Measurements from ENCODE around the gene TSEN34.
"Not testable (repeated sequence)": the region's sequence is repeated elsewhere in the genome, so short reads cannot be mapped to it uniquely, and the experiment has no call there.

TSEN34 gene

DNA sequence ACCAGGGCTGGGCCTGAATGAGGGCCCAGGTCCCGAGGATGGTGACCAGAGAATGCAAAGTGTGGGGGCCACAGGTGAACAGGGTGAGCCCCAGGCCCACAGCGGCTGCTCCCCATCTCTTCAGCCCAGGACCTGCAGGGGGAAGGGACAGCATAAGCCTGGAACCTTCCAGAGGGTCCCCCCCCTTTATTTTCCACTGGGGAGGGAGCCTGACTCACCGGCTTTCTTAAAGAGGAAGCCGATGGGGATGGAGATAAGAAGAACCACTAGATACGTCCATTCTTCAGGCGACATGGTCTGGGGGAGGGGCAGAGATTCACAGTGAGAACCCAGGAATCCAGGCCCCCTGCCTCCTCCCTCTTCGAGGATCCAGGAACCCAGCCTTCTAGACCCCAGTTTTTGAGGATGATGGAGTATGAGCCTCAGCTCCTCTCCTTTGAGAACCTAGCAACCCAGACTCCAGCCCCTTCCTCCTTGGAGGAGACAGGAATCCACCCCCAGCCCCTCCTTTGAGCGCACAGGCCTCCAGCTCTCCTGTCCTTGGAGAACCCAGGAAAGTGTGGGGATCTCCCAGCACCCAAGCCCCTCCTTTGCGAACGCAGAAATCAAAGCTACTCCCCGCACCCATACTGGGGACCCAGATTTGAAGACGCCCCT is 2.8 kb upstream of the TSEN34 start:
- DNase-seq (ENCODE audit: low spot score) = no peak

DNA sequence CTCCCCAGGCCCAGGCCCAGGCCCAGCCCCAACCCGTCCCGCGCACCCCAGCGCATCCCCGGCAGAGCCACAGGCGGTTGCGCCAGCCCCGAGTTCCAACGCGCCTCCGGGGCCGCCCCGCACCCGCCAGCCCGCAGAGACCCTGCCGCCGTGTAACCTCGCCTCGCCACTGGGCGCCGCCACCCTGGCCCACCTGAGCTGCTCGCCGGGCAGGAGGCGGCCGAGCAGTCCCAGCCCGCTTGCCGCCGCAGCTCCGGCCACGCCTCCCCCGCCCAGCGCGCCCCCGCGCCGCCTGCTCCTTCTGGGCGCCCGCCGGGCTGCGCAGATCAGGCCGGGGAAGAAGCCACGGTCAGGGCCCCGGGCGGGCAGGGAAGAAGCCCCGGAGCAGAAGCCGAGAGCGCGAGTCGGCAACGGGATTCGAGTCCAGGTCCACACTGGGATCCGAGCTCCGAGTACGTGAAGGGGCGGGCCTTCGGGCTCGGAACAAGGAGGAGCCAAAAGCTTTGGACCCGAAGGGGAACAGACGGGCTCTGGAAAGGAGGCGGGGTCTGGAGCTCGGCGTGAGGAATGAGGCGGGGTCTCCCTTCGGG is 1.9 kb upstream of the TSEN34 start, which contains the start of gene MBOAT7:
Gene MBOAT7, minus strand, starts transcription at position 436 of the 590 bp plus-strand sequence. CDS start 1,072 bp downstream, outside the sequence.
- DNase-seq (ENCODE audit: low spot score) = no peak

DNA sequence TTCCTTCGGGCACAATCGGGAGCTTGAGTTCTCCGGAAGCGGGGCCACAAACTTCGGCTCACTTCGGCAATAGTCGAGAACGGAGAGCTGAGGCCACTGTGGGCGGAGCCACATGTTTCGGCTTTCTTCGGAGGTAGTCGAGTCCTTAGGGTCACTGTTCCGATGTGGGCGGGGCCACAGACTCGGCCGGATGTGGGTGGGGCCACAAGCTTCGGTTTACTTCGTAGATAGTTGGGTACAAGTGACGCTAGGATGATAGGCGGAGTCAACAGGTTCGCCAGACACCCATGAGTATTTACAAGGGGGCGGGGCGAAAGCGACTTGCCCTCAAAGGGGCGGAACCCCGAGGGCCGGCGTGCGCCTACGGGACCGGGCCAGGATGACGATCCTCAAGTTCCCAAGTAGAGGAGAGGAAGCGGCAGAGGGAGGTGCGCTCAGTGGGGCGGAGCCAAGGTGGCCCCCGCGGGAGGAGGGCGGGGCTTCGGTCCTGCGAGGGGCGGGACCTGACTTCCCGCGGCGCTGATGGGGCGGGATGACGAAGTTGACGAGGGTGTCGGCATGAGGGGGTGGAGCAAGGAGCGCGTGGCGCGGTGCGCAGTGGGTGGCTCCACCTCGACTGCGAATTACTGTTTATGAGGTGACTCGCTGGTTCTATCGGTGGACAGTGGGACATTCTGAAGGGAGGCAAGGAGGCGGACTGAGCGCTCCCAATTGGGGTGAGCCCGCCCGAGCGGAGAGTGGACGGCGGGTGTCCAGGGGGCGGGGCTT is 1.2 kb upstream of the TSEN34 start:
- DNase-seq (ENCODE audit: low spot score) = peak; percentile 100

DNA sequence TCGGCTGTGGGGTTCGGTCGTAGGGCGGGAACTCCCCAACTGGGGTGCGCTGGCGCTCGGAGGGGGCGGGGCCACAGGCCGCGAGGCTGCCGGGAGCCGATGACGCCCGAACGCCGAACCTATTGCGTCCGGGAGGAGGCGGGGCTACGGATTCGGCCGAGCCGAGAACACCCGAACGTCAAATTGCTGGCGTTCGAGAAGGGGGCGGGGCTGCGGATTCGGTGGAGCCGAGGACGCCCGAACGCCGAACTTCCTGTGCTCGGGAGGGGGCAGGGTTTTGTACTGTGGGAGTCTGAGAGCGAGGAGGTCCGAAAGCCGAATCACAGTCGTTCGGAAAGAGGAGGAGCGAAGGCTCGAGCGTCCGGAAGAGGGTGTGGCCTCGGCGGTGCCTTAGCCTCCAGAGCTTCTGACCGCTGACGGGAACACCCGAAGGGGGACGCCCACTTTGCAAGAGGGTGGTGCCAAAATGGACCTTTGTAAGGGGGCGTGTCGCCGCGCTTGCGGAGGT is 551 bp upstream of the TSEN34 start:
- peak; percentile 100 for DNase-seq (ENCODE audit: low spot score)

DNA sequence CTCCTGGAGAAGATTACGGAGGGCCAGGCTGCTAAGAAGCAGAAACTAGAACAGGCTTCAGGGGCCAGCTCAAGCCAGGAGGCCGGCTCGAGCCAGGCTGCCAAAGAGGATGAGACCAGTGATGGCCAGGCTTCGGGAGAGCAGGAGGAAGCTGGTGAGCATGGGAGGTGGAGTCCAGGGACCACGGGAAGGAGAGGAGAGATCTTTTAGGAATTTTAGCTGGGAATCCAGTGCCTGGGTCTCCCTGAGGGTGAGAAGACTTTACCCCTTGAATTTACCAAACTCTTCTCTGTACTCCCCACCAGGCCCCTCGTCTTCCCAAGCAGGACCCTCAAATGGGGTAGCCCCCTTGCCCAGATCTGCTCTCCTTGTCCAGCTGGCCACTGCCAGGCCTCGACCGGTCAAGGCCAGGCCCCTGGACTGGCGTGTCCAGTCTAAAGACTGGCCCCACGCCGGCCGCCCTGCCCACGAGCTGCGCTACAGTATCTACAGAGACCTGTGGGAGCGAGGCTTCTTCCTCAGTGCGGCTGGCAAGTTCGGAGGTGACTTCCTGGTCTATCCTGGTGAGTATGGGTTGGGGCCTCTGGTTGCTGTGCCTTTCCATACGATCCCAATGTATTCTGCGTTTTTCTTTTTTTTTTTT is 824 bp downstream of the TSEN34 start:
- no peak for DNase-seq (ENCODE audit: low spot score)

DNA sequence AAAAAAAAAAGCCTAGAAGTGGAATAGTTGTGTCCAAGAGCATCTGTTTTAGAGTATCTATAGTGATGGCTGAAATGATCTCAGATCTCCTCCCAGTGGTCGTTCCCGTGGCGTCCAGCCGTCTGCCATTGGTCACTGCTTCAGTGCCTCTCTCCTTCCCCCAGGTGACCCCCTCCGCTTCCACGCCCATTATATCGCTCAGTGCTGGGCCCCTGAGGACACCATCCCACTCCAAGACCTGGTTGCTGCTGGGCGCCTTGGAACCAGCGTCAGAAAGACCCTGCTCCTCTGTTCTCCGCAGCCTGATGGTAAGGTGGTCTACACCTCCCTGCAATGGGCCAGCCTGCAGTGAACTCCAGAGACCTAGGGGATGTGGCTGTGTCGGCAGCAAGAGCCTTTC is 1.9 kb downstream of the TSEN34 start:
- no peak for DNase-seq (ENCODE audit: low spot score)

DNA sequence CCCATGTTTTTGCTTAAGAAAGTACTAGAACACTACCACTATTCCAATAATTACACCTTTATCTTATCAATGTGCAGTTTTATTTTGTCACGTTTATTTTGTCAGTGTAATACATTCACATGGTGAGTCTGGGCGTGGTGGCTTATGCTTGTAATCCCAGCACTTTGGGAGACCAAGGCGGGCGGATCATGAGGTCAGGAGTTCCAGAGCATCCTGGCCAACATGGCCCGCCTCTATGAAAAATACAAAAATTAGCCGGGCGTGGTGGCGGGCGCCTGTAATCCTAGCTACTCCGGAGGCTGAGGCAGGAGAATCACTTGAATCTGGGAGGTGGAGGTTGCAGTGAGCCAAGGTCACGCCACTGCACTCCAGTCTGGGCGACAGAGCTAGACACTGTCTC is 3.4 kb downstream of the TSEN34 start:
- DNase-seq (ENCODE audit: low spot score) = not testable (repeated sequence)

DNA sequence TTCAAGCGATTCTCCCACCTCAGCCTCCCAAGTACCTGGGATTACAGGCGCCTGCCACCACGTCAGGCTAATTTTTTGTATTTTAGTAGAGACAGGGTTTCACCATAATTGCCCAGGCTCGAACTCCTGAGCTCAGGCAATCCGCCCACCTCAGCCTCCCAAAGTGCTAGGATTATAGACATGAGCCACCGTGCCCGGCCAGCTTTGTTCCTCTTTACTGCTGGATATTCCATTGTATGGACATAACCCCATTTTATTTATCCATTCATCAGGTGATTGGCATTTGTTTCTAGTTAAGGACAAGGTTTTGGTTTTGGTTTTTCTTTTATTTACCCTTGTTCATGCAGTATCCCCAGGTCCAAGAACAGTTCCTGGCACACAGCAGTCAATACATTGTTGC is 5.4 kb downstream of the TSEN34 start:
- DNase-seq (ENCODE audit: low spot score) = no peak

DNA sequence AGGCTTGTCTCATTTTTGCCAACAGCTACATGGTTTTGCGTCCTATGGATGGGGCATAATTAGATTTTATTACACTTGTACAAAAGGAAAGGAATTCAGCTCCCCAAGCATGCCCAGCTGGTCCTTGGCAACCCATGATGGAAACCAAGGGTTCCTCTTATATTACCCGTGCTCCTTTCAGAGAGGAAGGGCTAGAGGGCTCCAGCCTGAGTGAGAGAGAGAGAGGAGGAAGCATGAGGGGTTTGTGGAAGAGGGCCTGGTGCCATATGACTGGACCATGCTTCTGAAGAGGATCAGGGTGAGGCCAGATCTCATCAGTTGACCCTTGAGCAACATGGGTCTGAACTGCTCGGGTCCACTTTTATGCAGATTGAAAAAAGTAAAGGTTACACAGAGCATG is 6.0 kb downstream of the TSEN34 start:
- DNase-seq (ENCODE audit: low spot score) = no peak

DNA sequence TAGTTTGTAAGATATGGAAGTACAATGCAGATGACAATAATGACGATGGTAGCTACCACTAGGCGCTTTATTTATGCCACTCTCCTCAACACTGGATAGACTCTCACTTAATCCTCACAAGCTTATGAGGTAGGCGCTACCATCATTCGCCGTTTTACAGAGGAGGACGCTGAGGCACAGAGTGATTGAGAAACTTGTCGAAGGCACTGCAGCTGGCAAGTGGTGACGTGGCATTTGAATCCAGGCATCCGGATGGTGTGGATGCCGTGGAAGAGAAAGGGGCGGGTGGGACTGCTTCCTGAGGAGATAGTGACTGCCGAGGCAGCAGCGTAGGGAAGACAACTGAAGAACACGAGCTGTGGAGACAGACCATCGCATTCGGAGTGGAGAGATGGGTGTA is 8.3 kb downstream of the TSEN34 start:
- no peak for DNase-seq (ENCODE audit: low spot score)

DNA sequence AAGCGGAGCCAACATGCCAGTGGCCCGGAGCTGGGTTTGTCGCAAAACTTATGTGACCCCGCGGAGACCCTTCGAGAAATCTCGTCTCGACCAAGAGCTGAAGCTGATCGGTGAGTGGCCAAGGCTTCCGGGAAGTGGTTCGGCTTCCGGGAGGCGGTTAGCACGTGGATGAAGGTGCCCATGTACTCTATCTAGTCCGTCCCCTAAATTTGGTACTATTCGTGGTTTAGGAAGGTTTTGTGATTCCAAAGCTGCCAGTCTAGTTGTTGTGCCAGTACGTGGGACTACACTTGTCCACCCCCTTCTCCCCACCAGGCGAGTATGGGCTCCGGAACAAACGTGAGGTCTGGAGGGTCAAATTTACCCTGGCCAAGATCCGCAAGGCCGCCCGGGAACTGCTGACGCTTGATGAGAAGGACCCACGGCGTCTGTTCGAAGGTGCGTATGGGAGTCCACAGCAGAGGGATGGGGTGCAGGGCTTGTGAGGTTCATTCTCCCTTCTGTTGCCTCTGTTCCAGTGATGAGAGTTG is 10.1 kb downstream of the TSEN34 start:
- no peak for DNase-seq (ENCODE audit: low spot score)

DNA sequence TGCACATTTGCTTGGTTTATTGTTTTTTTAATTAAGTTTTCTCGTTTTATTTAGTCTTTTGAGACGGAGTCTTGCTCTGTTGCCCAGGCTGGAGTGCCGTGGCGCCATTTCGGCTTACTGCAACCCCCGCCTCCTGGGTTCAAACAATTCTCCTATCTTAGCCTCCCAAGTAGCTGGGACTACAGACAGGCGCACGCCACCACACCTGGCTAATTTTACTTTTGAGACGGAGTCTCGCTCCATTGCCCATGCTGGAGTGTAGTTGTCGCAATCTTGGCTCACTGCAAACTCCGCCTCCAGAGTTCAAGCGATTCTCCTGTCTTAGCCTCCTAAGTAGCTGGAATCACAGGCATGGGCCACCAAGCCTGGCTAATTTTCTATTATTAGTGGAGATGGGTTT is 10.9 kb downstream of the TSEN34 start:
- no peak for DNase-seq (ENCODE audit: low spot score)

DNA sequence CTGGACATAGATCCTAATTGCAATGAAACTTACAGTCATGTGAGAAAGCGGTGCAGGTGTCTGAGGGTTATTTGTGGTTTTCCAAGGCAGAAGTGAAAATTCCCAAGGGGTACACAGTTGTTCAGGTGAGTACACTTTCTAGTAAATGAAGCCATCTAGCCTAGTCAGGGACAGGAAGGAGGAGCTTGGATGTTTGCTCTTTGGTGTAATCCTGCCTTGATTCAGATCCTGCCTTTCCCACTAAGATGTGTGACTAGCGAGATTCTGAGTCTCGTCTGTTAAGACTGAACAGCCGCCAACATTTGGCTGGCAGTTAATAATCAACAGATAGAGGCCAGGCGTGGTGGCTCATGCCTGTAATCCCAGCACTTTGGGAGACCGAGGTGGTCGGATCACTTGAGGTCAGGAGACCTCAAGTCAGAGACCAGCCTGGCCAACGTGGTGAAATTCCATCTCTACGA is 12.1 kb downstream of the TSEN34 start:
- DNase-seq (ENCODE audit: low spot score) = no peak

DNA sequence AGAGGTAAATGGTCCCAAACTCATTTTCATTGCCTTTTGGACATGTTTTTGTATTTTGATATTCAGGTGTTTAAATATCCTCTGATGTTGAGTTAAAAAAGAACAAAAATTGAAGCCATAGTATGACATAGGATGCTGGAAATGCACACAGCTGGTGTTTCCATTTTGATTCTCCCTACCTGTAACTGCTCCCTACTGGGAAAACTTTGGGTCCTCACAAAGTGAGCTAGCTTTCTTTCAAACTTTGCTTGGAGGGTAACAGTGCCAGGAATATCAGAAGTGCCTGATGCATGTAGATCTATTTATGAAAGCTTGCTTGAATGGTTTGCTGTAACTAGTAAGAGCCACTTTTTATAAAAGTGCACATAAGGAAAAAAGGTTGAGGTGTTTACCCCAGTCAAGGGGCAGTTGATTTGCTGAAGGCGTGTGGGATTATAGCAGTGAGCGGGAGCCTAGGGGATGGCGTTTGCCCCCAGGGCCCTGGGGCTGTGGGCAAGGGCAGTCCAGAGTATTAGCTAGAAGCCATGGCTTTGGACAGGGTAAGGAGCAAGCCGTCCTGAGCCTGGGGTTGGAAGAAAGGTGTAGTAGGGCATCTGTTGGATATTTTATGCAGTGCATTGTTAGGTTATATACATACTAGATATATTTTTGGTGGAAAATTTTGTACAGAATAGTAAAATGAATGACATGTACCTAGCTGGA is 13.8 kb downstream of the TSEN34 start:
- DNase-seq (ENCODE audit: low spot score) = no peak

DNA sequence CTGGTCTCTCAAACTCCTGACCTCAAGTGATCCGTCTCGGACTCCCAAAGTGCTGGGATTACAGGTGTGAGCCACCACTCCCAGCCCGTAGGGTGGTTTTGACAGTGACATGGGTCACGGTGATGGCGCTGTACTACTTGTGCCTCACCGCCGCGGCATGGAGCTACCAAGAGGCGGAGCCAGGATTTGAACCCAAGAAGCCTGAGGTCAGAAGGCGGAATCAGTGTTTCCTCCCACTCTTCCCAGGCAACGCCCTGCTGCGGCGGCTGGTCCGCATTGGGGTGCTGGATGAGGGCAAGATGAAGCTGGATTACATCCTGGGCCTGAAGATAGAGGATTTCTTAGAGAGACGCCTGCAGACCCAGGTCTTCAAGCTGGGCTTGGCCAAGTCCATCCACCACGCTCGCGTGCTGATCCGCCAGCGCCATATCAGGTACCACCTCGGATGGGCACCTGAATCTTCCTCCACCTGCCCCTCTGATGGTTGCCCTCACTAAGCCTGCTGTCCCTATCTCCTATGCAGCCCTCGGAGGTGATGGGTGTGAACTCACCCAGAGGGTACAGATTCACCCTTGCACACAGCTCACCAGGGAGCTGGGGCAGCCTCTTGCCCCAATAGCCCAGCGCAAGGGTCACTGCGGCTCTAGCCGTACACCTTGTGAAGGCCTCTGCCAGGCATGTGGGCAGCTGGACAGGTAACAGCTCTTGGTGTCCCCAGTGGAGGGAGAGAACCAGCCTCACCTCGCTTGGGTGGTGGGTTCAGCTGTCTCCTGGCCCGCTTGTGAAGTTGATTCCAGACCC is 15.1 kb downstream of the TSEN34 start:
- no peak for DNase-seq (ENCODE audit: low spot score)

DNA sequence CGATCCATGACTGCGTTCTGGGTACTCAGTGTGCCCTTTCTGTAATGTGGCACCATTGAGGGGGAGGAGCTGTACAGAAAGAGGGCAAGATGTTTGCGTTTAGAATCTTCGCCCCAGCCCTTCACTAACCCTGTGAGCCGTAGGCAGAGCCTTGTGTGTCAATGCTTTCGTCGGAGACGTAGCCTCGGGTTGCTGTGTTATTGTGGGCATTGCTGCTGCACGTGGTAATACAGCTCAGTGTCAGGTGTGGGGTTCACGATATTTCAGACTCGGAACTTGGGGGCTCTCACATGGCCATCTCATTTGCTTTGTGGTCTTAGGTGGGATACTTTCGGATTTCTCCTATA is 15.7 kb downstream of the TSEN34 start:
- no peak for DNase-seq (ENCODE audit: low spot score)

DNA sequence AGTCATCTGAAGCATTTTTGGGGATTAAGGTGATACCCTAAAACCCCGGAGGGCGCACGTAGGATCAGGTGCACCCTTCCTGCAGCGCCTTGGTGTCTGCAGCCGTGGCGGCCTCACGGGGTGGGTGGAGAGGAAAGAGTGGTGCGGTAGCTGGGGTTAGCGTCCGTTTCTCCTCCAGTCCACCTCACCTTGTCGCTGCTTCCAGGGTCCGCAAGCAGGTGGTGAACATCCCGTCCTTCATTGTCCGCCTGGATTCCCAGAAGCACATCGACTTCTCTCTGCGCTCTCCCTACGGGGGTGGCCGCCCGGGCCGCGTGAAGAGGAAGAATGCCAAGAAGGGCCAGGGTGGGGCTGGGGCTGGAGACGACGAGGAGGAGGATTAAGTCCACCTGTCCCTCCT is 16.1 kb downstream of the TSEN34 start:
- not testable (repeated sequence) for DNase-seq (ENCODE audit: low spot score)

DNA sequence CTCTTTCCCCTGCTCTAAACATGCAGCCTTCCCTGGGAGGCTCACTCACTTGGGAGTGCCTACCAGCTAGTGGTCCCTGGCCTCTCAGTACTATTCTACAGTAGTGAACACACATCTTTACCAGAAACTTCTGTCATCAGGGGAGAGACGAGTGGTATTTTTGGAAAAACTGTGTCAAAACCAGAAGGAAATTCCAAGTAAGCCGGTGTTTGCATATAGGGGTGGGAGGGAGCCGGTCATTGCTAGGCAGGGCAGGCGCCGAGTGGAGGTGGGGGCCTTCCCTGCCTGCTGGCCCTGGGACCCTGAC is 16.5 kb downstream of the TSEN34 start:
- no peak for DNase-seq (ENCODE audit: low spot score)

DNA sequence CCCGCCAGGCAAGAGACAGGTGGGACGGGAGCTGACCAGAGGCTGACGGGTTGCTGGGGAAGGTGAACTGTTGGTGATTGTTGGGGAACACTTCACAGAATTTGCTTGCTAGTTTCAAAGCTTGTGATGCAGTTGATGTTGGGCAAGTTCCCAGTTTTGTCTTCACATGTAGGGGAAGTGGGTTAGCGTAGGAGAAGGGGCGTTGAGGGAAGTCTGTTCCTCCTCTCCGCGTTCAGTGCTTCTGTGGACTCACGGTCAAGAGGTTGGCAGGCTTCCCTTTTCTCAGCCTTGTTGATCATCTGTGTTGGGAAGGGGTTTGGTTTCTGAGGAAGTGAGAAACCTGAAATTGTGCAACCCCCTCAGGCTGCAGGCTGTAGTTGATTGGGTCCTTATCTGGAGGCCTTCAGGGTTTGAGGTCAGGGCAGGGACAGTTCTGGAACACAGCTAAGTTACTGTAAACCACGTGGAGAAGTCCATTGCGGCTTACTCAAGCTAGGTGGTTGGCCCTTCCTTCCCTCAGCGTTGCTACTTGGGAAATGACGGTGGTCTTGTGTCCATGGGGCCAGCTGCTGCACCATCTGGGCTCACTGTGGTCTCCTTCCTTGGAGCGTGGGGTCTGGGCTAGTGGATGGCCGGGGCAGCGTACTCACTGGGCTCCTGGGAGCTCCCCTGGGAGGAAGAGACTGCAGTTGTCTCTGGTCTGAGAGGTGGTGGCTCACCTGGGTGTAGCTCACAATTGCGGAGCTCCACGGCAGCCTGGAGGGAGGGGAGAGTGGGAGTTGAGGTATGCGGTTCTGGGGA is 17.1 kb downstream of the TSEN34 start:
- DNase-seq (ENCODE audit: low spot score) = peak; percentile 79

DNA sequence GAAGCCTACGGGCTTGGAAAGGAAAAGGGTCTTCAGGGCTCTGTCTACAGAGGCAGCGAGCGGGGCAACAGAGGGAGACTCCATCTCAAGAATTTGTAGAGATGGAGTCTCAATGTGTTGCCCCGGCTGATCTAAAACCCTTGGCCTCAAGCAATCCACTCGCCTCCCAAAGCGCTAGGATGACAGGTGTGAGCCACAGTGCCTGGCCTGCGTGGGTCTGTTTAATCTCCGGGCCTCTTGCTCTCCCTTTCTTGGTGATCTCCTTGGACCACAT is 17.6 kb downstream of the TSEN34 start:
- DNase-seq (ENCODE audit: low spot score) = no peak
